Loucy (cell line): Measurements from ENCODE around the gene UBE2J2.

Experiments
- CTCF ChIP-seq: fragments of 200-600 bp; sonication (generic); conservative IDR thresholded peaks from 2 replicates; pipeline ENCODE4 v1.5.1; 2014; ENCODE audit warnings: mild to moderate bottlenecking, antibody characterized with exemption, low read length
- EZH2phosphoT487 ChIP-seq: fragments of 200-600 bp; IDR thresholded peaks from 2 replicates; pipeline ENCODE4 v1.6.1; 2018; ENCODE audit warnings: antibody characterized with exemption, mild to moderate bottlenecking, moderate library complexity, borderline replicate concordance

DNA sequence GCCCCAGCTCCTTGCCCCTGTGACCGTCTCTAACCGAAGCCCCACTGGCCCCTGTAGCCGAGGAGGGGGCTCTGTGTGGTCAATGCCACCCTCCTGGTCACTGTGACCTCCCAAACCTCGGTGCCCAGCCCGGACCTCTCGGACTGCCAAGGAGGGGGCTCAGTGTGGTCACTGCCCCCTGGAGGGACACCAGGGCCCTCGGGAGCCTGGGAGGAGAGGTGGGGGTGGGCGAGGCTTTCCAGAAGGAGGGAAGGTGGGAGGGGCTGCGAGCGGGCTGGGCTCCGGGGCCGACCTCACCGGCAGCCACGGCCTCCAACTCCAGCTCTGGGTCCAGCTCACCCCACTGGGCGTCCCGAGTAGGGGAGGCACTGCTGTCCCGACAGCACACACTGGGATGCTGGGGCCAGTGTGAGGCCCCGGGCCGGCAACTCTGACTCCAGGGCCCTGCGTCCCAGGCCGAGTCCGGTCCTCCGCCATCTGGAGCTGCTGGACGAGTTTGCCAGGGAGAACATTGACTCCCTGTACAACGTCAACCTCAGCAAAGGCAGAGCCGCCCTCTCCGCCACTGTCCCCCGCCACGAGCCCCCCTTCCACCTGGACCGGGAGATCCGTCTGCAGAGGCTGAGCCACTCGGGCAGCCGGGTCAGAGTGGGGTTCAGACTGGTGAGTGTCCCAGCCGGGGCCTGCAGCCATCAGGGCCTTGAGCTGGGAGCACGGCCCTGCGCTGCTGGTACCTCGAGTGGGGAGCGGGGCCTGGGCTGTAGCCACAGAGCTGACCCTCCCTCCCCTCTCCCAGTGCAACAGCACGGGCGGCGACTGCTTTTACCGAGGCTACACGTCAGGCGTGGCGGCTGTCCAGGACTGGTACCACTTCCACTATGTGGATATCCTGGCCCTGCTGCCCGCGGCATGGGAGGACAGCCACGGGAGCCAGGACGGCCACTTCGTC is 12.9 kb upstream of the UBE2J2 start:
- no peak for TF ChIP-seq CTCF
- no peak for TF ChIP-seq EZH2phosphoT487
